GM10266 (cell line): ENCODE measurements around the gene ALG12.

Experiments used
- DNase-seq: peaks from one replicate; pipeline ENCODE4 v3.0.0; 2012; ENCODE audit errors: extremely low spot score
- TF ChIP-seq, protein P1 (sequence below): IDR thresholded peaks from 2 replicates; pipeline ENCODE4 v1.5.1; 2012; ENCODE audit warnings: mild to moderate bottlenecking, low read depth; ENCODE audit not compliant: control insufficient read depth, insufficient read depth; ENCODE audit errors: missing control alignments

ALG12 gene

DNA sequence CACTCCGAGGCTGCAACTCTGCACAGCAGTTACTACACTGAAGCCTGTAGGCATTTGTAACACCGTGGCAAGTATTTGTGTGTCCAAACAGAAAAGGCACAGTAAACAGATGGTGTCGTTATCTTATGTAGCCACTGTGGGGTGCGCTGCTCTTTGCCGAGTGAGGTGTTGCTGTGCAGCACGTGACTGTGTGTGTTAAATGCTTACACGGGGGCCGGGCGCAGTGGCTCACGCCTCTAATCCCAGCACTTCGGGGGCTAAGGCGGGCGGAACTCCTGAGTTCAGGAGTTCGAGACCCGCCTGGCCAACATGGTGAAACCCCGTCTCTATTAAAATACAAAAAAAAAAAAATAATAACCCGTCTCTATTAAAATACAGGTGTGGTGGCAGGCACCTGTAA is 53.1 kb downstream of the ALG12 start:
- DNase-seq = no peak
- TF ChIP-seq, protein P1, sequence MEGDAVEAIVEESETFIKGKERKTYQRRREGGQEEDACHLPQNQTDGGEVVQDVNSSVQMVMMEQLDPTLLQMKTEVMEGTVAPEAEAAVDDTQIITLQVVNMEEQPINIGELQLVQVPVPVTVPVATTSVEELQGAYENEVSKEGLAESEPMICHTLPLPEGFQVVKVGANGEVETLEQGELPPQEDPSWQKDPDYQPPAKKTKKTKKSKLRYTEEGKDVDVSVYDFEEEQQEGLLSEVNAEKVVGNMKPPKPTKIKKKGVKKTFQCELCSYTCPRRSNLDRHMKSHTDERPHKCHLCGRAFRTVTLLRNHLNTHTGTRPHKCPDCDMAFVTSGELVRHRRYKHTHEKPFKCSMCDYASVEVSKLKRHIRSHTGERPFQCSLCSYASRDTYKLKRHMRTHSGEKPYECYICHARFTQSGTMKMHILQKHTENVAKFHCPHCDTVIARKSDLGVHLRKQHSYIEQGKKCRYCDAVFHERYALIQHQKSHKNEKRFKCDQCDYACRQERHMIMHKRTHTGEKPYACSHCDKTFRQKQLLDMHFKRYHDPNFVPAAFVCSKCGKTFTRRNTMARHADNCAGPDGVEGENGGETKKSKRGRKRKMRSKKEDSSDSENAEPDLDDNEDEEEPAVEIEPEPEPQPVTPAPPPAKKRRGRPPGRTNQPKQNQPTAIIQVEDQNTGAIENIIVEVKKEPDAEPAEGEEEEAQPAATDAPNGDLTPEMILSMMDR = no peak

DNA sequence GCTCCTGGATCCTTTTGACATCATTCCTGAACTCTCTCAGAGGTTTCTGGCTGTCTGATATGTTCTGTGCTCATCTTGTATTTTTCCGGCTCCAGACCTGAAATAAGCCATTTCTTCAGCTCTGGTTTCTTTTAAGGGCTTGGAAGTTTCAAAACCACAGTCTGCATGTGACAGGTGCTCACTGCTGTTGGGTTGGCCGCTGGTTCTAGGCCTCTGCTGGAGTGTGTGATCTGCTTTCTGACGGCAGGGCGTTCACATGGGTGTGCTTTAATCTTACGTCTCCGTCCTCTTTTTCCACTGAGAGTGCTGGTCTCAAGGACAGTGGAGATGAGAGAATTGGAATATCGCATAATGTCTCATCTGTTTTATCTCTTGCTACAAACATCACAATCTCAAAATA is 54.3 kb downstream of the ALG12 start:
- TF ChIP-seq, protein P1 = no peak
- no peak for DNase-seq

DNA sequence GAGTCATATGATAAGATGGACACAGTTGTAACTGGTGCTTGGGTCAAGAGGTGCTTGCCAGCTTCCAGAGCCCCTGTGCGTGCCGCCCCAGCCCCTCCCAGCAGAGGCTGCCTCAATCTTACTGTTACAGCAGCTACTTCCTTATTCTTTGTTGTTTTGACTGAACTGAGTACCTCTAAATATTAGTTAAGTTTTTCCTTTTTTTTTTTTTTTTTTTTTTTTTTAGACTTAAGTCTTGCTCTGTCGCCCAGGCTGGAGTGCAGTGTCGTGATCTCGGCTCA is 55.8 kb downstream of the ALG12 start:
- TF ChIP-seq, protein P1 = no peak
- DNase-seq = no peak

DNA sequence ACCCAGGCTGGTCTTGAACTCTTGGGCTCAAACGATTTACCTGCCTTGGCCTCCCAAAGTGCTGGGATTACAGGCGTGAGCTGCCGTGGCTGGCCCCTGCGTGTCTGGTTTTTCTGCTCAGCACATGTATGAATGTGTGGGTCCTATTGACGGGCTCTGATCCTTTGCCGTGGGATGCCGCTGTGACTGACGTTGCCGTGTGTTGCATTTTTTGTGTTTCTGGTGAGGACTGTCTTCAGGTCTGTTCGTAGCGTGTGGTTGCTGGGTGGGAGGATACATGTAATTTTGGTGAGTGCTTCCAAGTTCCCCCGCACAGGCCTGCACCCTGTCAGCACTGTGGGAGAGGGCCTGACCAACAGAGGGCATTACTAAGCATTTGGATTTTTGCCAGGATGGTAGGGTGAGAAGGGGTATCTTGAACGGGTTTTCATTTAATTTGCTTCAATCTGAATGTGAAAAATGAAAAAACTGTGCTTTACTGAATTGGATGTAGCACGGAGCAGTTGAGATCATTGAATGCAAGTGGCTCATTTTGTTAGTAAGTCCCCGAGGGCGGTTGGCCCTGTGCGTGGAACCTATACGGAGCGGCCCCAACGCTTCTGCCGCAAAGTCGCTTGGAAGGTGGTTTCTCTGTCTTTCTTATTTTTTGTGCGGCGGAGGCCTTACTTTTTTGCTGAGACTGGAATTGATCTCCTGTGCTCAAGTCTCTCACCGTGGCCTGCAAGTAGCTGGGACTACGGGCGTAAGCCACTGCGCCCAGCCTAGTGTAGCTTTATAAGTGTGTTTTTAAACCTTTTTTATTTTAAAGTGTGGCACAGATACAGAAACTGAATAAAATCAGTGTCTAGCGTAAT is 56.4 kb downstream of the ALG12 start:
- TF ChIP-seq, protein P1 = no peak

DNA sequence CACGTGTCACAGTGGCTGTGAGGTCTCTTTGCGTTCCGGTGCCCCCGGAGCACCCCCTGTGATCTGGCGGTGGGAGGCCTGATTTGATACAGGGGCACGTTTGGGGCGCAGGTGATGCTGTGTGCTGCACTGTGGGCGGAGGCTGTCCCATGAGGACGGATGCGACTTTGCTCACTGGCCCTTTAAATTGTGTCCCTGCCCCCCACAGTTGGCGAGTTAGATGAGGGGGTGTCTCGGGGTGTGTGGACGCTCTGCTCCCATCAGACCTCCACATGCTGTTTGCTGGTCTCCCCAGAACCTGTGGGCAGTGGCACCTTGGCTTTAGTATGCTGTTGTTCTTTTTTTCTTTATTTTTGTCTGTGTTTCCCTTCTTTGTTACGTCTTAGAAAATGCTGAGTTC is 59.4 kb downstream of the ALG12 start:
- no peak for DNase-seq
- TF ChIP-seq, protein P1 = no peak

More for the DNA sequence above, 56.4 kb downstream of the ALG12 start:
- DNase-seq = no peak

DNA sequence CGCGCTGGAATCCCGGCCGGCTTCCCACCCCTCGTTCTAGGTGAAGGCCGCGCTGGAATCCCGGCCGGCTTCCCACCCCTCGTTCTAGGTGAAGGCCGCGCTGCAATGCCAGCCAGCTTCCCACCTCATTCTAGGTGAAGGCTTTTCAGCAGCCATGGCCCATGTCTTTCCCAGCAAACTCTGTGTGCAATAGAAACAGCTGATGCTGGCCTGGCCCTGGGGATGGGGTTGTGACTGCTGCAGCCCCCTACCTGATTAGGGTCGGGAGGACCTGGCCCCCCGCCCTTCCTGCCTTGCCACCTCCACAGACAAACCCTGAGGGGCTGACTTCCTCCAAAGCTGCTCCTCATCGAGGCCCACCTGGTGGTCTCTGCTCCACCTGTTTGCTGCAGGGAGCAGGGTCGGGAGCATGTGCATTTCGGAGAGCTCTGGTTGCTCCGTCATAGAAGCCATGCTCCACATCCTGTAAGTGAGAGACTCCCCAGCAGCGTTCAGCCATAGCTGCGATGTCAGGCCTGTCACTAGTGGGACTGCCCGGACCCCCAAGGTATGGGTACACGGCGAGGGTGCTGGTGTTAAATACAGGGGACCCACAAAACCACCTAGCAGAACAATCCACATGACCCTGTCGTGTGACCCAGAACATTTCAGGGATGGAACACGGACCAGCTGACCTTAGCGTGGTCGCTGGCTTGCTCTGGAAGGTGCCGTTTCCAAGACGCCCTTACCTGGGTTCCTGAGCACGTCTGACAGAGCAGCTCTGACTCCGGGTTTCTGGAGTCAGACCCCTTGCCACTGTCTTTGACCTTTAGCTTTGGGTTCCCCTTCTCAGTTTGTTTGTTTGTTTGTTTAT is 61.2 kb downstream of the ALG12 start:
- DNase-seq = no peak
- TF ChIP-seq, protein P1 = no peak

DNA sequence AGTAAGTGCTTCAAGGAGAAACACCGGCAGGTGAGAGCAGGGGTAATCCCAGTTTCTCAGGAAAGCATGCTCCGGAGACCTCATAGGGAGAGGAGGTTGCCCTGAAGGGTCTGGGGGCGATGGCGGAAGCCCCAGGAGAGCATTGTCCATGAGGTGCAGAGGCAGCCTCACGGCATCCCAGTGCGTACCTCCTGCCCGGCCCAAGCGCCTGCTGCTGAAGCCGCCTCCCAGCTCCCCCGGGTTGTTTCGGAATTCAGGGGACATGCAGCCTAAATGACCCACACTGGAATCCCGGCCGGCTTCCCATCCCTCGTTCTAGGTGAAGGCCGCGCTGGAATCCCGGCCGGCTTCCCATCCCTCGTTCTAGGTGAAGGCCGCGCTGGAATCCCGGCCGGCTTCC is 61.9 kb downstream of the ALG12 start:
- no peak for DNase-seq
- TF ChIP-seq, protein P1 = no peak
